SK-N-MC (cell line): ENCODE results near the gene RELL2.

Experiments used
- EZH2 ChIP-seq: fragments of 200-600 bp; sonication (generic); IDR thresholded peaks from one replicate; pipeline ENCODE4 v1.6.1; 2017; ENCODE audit warnings: antibody characterized with exemption
- POLR2AphosphoS5 ChIP-seq: IDR thresholded peaks from 2 replicates; pipeline ENCODE4 v1.6.1; 2012; ENCODE audit warnings: mild to moderate bottlenecking, low read depth, low read length, borderline replicate concordance

DNA sequence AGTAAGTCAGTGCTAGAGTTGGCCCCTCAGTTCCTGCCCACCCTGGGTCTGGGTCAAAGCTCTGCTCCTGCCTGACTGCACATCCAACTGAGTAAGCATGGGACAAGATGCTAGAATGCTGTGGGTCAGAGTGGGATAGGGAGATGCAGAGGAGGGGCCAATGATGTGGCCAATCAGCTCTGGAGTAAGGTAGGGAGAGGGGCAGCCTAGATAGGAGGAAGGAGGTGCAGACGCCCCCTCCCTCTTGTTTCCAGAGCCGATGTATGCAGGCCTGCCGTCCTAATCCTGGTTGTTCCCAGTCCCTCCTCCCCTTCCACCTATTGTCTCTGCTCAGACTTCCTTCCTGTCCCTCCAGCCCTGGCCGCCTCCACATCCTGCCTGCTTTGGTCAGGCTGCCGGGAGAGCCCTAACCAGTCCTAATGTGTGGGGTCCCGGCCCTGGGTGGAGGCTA, 44.0 kb downstream of the RELL2 start:
- TF ChIP-seq POLR2AphosphoS5 (no peak), EZH2 (no peak)
